G401 (cell line): Measurements from ENCODE around the gene CASQ1. TPM values are rescaled to one million over a fixed set of nuclear protein-coding genes. Genes with fewer than 3 reads are reported as not detected.

Source experiments
- DNase-seq: peaks from one replicate; pipeline ENCODE4 v3.0.0-alpha.2; 2015; ENCODE audit warnings: low spot score
- in situ Hi-C: cut with HindIII; loops from 2 replicates; pipeline ENCODE4 v1.10.0; 2016; ENCODE audit warnings: low sequenced_read_pairs, mixed read lengths
- total RNA-seq: library from RNA; depleted of rRNA; stranded (reverse); fragments of >200 nt; shearing (Covaris generic); gene quantifications from 2 replicates; pipeline ENCODE4 v1.2.3, GENCODE V29; 2014

Gene CASQ1
- total RNA-seq, 1 experiment from 2014 or later: 0.71 TPM

GRCh38 chr1:160219062-160219929 is 28.9 kb downstream of the CASQ1 start:
- peak; percentile 73 for DNase-seq
- in situ Hi-C loops: loop anchor here (5.0 kb wide), 1 partner anchor 63 kb away; no protein-coding TSS in a partner anchor

GRCh38 chr1:160220301-160220700 is 29.9 kb downstream of the CASQ1 start:
- in situ Hi-C loops: no loop called here

GRCh38 chr1:160221089-160221488 is 30.7 kb downstream of the CASQ1 start:
- in situ Hi-C loops: no loop called here
- no peak for DNase-seq

More at GRCh38 chr1:160220301-160220700, 29.9 kb downstream of the CASQ1 start:
- DNase-seq: no peak

GRCh38 chr1:160222546-160222945 is 32.2 kb downstream of the CASQ1 start:
- DNase-seq: no peak

GRCh38 chr1:160224606-160225005 is 34.2 kb downstream of the CASQ1 start:
- DNase-seq: no peak
- in situ Hi-C loops: no loop called here

More at GRCh38 chr1:160222546-160222945, 32.2 kb downstream of the CASQ1 start:
- in situ Hi-C loops: no loop called here

GRCh38 chr1:160225345-160225744 is 35.0 kb downstream of the CASQ1 start:
- in situ Hi-C loops: no loop called here
- no peak for DNase-seq

GRCh38 chr1:160226623-160227022 is 36.2 kb downstream of the CASQ1 start:
- DNase-seq: no peak
- in situ Hi-C loops: no loop called here

GRCh38 chr1:160227034-160227433 is 36.7 kb downstream of the CASQ1 start:
- in situ Hi-C loops: no loop called here
- no peak for DNase-seq

GRCh38 chr1:160227561-160227960 is 37.2 kb downstream of the CASQ1 start:
- in situ Hi-C loops: no loop called here
- DNase-seq: no peak

GRCh38 chr1:160228431-160228830 is 38.1 kb downstream of the CASQ1 start:
- in situ Hi-C loops: no loop called here
- no peak for DNase-seq

GRCh38 chr1:160232911-160233310 is 42.5 kb downstream of the CASQ1 start:
- DNase-seq: no peak
- in situ Hi-C loops: no loop called here

- DNase-seq: no peak
- in situ Hi-C loops: no loop called here
Measured at GRCh38 chr1:160236806-160237205, 46.4 kb downstream of the CASQ1 start.

GRCh38 chr1:160237558-160237957 is 47.2 kb downstream of the CASQ1 start:
- DNase-seq: no peak
- in situ Hi-C loops: no loop called here

- in situ Hi-C loops: no loop called here
- no peak for DNase-seq
Measured at GRCh38 chr1:160238408-160238807, 48.0 kb downstream of the CASQ1 start.

GRCh38 chr1:160239582-160240299 is 49.4 kb downstream of the CASQ1 start:
- no peak for DNase-seq
- in situ Hi-C loops: no loop called here

GRCh38 chr1:160243767-160244166 is 53.4 kb downstream of the CASQ1 start:
- in situ Hi-C loops: no loop called here
- DNase-seq: peak; percentile 97

GRCh38 chr1:160244209-160244608 is 53.8 kb downstream of the CASQ1 start:
- in situ Hi-C loops: no loop called here
- peak; percentile 80 for DNase-seq

GRCh38 chr1:160245434-160245833 is 55.1 kb downstream of the CASQ1 start:
- in situ Hi-C loops: no loop called here
- DNase-seq: no peak

- DNase-seq: peak; percentile 50
- in situ Hi-C loops: no loop called here
Measured at GRCh38 chr1:160247053-160247452, 56.7 kb downstream of the CASQ1 start.

- in situ Hi-C loops: no loop called here
- DNase-seq: peak; percentile 64
Measured at GRCh38 chr1:160251011-160251410, 60.6 kb downstream of the CASQ1 start.
